GM18526 (cell line): ENCODE results near the gene STPG1.

ENCODE experiments used
- POLR2A ChIP-seq: IDR thresholded peaks from 3 replicates; pipeline ENCODE4 v1.6.1; 2011; ENCODE audit not compliant: insufficient read length; ENCODE audit errors: extremely low read depth

STPG1 gene

DNA sequence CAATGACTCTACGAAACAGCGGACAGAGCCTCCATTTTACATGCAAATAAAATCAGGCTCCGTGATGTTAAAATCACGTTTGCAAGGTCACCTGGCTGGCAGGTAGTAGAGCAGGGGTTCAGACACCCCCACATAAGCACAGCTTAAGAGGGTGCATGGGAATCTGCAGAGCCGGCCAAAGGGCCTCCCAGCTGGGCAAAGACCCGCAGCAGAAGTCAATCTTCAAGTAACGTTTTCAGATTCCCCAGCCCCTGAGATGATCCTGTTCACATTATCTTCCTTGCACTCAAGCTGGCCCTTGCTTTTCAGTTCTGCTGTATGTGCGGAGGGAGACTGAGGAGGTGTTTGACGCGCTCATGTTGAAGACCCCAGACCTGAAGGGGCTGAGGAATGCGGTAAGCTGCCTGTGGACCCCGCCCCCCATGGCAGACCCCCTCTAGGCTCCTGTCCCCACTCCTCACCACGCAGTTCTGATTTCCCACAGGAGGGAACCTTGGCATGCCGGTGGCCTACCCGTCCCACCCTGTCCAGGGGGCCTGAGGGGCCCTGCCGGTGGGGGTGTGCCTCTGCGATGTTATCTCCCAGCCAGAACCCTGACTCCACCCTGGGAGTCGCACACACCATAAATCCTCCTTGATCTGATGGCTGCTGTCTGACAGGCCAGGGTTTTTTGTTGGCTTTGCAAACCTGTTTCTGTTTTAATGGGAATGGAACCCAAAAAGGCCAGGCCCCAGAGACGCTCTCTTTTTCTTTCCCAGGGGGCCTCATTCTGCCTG, 66.2 kb downstream of the STPG1 start:
- TF ChIP-seq POLR2A: no peak

DNA sequence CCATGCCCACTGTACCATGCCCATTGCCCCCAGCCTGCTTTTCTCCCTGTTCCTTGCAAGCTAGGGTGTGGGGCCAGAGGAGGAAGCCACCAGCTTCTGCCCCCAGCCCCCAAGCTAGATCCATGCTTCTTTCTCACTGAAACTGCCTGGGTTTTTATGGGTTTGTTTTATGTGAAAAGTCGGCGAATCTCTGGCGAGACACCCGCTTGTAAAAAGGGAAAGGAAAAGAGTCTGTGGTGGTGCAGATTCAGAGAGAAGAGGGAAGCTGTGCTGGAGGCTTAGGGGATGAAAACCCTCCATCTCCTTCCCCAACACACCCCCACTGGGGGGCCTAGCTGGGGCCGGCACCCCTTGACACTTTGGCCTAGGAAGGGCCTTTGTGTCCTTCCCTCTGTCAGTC, 68.2 kb downstream of the STPG1 start:
- no peak for TF ChIP-seq POLR2A

DNA sequence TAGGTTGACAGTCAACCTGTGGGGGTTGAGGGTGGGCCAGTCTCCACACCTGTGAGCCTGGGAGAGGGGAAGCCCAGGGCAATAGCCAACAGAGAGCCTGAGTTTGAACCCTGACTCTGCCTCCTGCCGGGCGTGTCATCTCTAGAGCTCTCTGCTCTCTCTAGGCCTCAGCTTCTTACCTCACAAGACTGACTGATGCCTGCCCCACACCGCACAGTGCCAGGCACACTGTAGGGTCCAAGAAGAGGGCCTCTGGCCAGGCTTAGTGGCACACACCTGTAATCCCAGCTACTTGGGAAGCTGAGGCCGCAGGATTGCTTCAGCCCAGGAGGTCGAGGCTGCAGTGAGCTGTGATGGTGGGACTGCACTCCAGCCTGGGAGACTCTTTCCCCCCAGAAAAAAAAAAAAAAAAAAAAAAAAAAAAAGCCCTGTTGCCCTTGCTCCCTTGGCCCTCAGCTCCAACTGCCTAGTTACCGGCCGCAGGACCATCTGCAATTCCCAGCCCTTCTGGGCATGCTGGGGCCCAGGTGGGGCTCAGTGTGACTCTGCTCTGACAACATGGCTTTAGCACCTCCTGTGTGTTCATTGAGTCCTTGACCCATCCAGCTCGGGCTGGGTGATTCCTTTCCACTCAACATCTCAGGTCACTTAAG, 69.4 kb downstream of the STPG1 start:
- no peak for TF ChIP-seq POLR2A

DNA sequence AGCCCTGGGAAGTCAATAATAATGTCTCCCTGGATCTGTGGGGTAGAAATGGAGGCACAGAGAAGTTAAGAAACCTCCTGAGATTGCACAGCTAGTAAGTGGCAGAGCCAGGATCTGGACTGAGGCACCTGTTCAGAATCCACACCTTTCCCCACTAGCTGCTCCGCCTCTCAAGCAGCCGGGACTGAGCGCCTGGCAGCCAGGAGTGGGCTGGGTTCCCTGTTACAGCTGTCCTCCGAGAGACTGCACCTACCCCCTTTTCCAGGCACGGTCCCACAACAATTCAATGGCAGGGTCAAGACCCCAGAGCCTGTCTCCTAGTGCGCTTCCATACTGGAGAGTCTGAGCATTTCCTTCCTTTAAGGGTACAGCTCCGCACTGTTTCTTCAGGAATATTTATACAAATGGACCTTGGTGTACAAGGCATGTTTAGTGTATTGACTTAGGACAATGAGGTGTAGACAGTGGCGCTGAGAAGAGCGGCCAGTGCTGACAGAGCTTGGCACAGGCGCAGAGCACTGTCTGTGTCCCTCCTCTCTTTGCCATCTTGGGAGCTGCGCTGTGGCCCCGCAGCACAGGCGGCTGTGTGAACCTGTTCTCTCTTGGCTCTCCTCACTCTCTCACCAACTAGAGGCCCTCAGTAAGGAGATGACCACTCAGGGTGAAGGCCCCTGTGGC, 70.0 kb downstream of the STPG1 start:
- no peak for TF ChIP-seq POLR2A

DNA sequence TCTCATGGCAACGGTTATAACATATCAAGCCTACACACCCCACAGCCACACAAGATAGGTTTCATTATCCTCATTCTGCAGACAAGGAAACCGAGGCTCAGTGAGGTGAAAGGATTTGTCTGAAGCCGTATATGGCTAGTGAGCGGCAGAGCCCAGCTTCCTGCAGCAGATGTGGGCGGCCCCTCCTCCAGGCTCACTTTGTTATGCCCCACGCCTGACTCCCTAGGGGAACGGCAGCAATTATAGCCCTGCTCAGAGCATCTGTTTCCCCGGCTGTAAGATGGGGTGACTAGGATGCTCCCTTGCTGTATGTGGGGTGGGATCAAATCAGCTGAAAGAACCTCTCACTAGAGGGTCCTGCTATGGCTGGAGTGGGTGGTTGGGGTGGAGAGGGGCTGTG, 72.3 kb downstream of the STPG1 start:
- no peak for TF ChIP-seq POLR2A

DNA sequence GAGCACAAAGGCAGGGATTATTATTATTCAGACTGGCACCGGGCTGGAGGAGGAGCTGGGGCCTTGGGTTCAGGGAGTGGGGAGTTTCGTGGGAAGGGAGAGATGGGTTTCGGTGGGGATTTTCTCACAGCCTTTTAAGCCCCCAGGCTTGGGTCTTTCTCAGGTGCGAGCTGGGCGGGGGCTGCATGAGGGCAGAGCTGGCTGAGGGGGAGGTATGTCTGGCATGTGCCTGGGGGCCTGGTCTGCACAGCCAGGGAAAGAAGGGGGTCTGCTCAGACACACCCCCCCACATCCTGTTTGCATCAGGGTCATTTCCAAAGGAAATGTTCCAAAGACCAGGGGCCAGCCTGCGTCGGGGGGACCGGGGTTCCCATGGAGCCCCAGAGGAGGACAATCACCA, 72.8 kb downstream of the STPG1 start:
- no peak for TF ChIP-seq POLR2A

DNA sequence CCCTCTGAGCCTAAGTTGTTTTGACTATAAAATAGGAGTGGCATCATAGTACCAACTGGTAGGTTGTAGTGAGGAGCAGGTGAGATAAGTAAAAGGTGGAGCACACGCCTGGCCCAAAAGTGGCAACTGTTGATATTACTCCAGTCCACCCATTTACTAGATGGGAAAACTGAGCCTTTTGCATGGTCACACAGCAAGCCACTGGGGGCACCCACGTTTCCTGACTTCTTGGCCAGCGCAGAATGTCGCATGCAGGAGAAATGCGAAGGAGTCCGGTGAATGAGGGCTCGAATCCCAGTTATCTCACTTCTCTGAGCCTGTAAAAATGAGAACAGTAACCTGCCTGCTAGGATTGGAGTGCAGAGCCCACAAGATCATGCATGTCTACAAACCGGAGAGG, 73.6 kb downstream of the STPG1 start:
- no peak for TF ChIP-seq POLR2A

DNA sequence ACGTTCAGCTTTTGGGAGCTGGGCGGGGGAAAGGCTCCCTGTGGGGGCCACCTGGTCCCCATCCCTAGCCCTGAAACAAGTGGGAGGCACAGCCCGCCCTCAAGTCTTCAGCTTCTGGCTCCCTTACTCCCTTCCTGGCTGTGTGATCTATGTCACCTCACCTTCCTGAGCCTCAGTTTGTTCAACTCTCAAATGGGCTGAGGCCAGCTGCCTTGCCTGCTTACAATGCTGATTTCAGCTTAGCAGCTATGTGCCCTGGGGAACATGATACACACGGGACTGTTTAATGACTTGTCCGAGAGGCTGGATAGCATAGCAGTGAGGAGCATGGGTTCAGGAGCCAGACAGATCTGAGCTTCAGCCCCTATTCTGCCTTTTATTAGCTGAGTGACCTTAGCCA, 75.1 kb downstream of the STPG1 start:
- no peak for TF ChIP-seq POLR2A

DNA sequence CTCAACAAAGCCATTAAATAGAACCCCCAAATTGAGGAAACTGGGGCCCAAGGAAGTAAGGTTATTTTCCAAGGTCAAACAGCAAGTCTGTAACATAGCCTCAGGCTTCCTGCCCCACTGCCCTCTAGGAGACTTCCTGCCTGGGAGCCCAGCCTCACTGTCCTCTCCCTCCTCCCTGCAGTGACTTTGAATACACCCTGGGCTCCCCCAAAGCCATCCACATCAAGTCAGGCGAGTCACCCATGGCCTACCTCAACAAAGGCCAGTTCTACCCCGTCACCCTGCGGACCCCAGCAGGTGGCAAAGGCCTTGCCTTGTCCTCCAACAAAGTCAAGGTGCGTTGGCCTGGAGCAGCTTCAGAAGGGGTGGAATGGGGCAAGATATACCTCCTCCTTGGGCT, 76.1 kb downstream of the STPG1 start:
- no peak for TF ChIP-seq POLR2A

DNA sequence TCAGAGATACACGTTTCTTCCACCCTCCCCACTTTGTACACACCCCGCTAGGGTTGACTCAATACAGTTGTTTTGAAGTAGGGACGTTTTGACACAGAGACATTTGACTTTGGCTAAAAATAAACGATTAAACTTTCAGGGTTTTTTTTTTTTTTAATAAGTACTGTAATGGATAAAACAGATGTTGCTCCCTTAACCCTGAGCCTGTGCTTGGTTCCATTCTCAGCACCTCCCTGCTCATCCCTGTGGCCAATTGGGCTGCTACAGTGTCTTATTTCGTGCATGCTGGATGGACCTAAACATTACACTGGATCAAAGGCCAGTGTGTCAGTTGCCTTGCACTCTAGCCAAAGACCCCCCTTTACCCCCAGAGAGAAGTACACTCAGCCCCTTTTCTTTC, 77.5 kb downstream of the STPG1 start:
- TF ChIP-seq POLR2A: no peak

DNA sequence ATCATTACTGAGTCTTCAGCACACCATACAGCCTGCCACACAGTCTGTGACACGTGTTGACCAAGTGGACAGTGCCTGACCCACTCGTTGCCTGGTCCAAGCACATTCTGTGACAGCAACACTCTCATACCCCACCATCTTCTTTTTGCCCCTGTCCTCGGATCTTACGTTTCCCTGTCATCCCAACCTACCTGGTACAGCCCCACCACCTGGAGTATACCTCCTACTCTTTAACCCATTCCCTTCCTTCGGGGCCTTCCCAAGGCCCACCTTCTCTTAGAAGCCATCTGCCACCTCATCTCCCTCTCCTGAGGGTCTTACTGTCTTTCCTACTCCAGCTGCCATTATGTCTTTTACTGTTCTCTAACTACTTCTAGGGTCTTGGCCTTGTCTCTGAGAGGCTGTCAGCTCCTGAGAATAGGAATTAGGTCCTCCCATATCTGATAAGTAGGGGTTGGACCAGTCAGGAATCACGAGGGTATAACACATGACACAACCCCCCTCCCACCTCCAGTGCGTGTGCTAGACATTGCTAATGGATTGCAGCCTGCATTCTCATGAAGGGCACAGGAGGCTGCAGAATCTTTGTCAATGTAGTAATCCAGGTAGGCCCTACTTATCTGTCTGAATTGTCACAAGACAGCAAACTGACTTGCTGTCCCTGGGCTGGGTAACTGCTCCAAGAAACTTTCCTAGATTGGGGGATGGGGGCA, 81.5 kb downstream of the STPG1 start:
- TF ChIP-seq POLR2A: no peak

DNA sequence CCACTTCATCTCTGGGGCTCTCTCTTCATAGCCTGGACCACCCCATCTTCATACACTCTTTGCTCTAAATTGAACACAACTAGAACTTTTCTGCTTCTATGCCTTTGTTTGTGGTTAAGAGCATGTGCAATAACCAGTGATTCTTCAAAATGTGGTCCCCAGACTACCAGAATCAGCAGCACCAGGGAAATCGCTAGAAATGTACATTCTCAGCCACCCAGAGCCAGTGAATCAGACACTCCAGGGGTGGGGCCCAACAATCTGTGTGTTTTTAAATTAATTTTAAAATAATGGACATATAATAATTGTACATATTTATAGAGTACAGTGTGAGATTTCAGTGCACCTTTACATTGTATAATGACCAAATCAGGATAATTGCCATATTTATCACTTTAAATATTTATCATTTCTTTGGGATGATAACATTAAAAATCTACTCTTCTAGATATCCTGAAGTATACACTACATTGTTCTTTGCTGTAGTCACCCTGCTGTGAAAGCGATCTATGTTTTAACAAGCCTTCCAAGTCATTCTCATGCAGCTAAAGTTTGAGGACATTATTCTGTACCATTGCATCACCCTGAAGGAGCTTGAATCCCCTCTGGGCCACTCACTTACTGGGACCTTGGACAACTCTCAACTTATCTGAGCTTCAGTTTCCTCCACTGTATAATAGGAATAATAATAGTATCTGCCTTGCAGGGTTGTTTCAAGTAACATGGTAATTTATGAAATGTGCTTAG, 83.6 kb downstream of the STPG1 start:
- no peak for TF ChIP-seq POLR2A

DNA sequence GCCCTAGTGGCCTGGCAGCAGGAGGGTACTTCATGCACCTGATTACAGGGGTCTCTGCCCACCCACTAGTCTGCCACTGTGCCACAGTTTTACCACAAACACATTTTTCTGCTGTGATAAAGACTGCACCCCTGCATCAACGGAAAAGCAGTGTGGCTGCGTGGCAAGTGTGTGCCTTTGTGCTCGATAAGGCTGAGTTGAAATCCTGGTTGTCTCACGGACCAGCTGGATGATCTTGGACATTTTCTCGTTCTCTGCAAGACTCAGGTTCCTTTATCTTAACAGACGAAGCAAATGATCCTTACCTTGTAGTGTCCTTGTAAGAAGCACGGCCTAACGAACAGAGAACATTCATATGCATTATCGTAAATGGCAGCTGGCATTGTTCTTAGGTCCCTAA, 84.3 kb downstream of the STPG1 start:
- TF ChIP-seq POLR2A: no peak

DNA sequence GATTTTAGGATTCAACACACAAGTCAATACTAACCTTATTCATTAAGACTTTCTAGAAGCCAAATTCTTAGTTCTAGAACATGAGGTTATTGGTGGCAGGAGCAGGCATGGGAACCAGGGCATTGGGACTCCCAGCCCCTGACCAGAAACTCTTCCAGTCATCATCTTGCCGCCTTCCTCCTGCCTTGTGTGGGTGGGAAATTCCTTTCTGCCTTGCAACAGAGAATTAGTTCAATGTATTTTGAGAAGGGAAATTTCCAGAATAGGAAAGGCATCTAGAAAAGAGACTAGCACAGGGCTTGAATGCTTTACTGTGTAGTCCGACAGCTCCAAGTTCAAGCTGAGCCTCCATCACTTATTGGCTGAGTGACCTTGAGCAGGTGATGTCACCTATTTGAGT, 85.7 kb downstream of the STPG1 start:
- no peak for TF ChIP-seq POLR2A

DNA sequence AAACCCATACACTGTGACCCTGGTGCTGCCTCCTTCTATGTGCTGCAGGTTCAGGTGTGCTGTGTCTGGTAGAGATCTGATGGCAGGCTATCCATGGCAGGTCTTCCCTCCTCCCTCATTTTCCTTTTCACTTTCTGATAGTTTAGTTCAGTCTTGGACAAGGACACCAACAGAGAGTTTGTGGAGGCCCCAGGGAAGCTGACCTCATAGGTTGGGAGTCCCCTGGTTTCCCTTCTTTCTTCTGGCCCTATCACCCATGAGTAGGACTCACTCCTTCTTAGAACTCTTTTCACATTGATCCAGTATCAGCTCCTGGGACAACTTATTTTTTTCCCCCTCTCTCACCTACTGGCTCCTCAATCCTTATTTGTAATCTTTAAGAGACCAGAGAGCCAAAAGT, 86.1 kb downstream of the STPG1 start:
- no peak for TF ChIP-seq POLR2A
